ENCODE measurements around the gene EXTL2.

DNA sequence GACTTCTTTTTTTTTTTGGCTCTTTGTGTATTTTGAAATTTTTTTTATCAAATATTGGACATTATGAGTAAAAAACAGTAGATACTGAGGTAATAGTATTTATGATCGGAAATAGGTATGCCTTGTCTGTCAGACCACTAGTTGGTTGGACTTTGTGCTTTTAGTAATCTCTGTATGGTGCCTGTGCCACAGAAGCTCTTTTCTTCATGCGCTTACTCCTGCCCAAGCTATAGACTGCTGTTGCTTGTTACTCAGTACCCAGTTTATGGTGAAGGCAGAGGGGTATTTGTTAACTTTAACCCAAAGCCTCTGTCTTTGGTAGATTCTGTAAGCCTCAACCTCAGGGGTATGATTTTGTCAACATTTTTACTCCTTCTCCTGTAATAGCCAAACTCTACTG, 9.9 kb upstream of the EXTL2 start:
- TF ChIP-seq, protein P1, sequence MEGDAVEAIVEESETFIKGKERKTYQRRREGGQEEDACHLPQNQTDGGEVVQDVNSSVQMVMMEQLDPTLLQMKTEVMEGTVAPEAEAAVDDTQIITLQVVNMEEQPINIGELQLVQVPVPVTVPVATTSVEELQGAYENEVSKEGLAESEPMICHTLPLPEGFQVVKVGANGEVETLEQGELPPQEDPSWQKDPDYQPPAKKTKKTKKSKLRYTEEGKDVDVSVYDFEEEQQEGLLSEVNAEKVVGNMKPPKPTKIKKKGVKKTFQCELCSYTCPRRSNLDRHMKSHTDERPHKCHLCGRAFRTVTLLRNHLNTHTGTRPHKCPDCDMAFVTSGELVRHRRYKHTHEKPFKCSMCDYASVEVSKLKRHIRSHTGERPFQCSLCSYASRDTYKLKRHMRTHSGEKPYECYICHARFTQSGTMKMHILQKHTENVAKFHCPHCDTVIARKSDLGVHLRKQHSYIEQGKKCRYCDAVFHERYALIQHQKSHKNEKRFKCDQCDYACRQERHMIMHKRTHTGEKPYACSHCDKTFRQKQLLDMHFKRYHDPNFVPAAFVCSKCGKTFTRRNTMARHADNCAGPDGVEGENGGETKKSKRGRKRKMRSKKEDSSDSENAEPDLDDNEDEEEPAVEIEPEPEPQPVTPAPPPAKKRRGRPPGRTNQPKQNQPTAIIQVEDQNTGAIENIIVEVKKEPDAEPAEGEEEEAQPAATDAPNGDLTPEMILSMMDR (IDR thresholded peaks at IDR 0.05): no peak
- TF ChIP-seq POLR2A (IDR thresholded peaks at IDR 0.05) (no peak), EP300 (IDR thresholded peaks at IDR 0.05) (no peak)

Data from stomach (tissue), 4 donors.